Measurements from ENCODE around the gene SWAP70. TPM values are rescaled to one million over a fixed set of nuclear protein-coding genes. Genes with fewer than 3 reads are reported as not detected.

SWAP70 gene
- total RNA-seq, 1 donor from 2014 or later: 33.7 TPM

DNA sequence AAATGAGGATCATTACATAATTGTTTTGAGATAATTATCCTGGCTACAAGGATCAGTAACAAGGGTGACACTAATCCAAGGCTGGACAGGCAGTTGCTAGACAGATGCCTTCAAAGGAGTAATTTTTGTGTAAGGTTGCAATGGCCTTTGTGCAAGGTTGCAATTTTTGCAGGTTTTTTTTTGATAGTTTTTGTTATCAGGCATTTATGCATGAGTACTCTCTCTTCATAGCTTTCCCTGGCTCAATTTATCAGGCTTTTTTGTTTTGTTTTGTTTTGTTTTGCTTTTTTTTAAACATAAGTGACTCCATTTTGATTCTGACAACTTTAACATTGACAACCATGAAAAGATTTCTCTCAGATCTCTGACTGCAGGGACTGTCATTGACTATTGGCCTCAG is 110.2 kb downstream of the SWAP70 start:
- Histone ChIP-seq H3K9ac (ENCODE audit: low read length) (peak overlapping the region; percentile 2), H3K9me3 (ENCODE audit: insufficient read depth, low read depth, low read length) (no peaks in the 10 kb centered on the region), H2AFZ (ENCODE audit: low read depth, low read length) (no peak overlapping the region), H3K27me3 (ENCODE audit: insufficient read depth, low read length) (no peaks in the 10 kb centered on the region), H3K4me2 (ENCODE audit: low read length) (peak overlapping the region; percentile 60), H3K27ac (ENCODE audit: low read depth, low read length) (peak overlapping the region; percentile 59), H4K20me1 (ENCODE audit: insufficient read depth, low read length) (no peaks in the 10 kb centered on the region), H3K79me2 (ENCODE audit: insufficient read depth, low read length) (no peaks in the 10 kb centered on the region), H3K4me1 (ENCODE audit: insufficient read depth, low read length) (peaks cover 15% of the 10 kb centered on the region), H3K36me3 (ENCODE audit: insufficient read depth, low read length) (peaks cover 2% of the 10 kb centered on the region), H3K4me3 (ENCODE audit: insufficient read depth, low read depth, low read length) (no peak overlapping the region)
- TF ChIP-seq EZH2 (IDR thresholded peaks at IDR 0.05; ENCODE audit: insufficient read depth, low read length): no peak
- TF ChIP-seq, protein P1, sequence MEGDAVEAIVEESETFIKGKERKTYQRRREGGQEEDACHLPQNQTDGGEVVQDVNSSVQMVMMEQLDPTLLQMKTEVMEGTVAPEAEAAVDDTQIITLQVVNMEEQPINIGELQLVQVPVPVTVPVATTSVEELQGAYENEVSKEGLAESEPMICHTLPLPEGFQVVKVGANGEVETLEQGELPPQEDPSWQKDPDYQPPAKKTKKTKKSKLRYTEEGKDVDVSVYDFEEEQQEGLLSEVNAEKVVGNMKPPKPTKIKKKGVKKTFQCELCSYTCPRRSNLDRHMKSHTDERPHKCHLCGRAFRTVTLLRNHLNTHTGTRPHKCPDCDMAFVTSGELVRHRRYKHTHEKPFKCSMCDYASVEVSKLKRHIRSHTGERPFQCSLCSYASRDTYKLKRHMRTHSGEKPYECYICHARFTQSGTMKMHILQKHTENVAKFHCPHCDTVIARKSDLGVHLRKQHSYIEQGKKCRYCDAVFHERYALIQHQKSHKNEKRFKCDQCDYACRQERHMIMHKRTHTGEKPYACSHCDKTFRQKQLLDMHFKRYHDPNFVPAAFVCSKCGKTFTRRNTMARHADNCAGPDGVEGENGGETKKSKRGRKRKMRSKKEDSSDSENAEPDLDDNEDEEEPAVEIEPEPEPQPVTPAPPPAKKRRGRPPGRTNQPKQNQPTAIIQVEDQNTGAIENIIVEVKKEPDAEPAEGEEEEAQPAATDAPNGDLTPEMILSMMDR (IDR thresholded peaks at IDR 0.05; ENCODE audit: insufficient read depth, low read depth, low read length): no peak
- Mint-ChIP-seq H3K9me3 (ENCODE audit: unreplicated experiment) (no peaks in the 10 kb centered on the region), H3K4me1 (ENCODE audit: low read depth, unreplicated experiment) (peaks cover 8% of the 10 kb centered on the region), H3K27ac (ENCODE audit: unreplicated experiment) (no peak overlapping the region), H3K4me3 (ENCODE audit: unreplicated experiment) (no peak overlapping the region), H3K36me3 (ENCODE audit: low read depth, unreplicated experiment) (peaks cover 20% of the 10 kb centered on the region), H3K27me3 (ENCODE audit: low read depth, unreplicated experiment) (no peaks in the 10 kb centered on the region)
- FAIRE-seq: no peak
- no peak for DNase-seq (ENCODE audit: low read depth)

- H4K20me1 ChIP-seq (ENCODE audit: insufficient read depth, low read length): no peaks in the 10 kb centered on the region
- peaks cover 15% of the 10 kb centered on the region for H3K4me1 ChIP-seq (ENCODE audit: insufficient read depth, low read length)
- H3K27me3 Mint-ChIP-seq (ENCODE audit: low read depth, unreplicated experiment): no peaks in the 10 kb centered on the region
- H3K4me2 ChIP-seq (ENCODE audit: low read length): peak overlapping the region; percentile 60
- no peak overlapping the region for H3K4me3 Mint-ChIP-seq (ENCODE audit: unreplicated experiment)
- DNase-seq (ENCODE audit: low read depth) (peak; percentile 92), FAIRE-seq (peak; percentile 92)
- peaks cover 8% of the 10 kb centered on the region for H3K4me1 Mint-ChIP-seq (ENCODE audit: low read depth, unreplicated experiment)
- TF ChIP-seq EZH2 (IDR thresholded peaks at IDR 0.05; ENCODE audit: insufficient read depth, low read length): no peak
- TF ChIP-seq, protein P1 (IDR thresholded peaks at IDR 0.05; ENCODE audit: insufficient read depth, low read depth, low read length): no peak
- peak overlapping the region; percentile 43 for H3K27ac Mint-ChIP-seq (ENCODE audit: unreplicated experiment)
- H3K36me3 Mint-ChIP-seq (ENCODE audit: low read depth, unreplicated experiment): peaks cover 16% of the 10 kb centered on the region
- H3K79me2 ChIP-seq (ENCODE audit: insufficient read depth, low read length): no peaks in the 10 kb centered on the region
- H3K9ac ChIP-seq (ENCODE audit: low read length): peak overlapping the region; percentile 27
- H3K4me3 ChIP-seq (ENCODE audit: insufficient read depth, low read depth, low read length): no peak overlapping the region
- no peak overlapping the region for H2AFZ ChIP-seq (ENCODE audit: low read depth, low read length)
- no peaks in the 10 kb centered on the region for H3K9me3 ChIP-seq (ENCODE audit: insufficient read depth, low read depth, low read length)
- H3K27me3 ChIP-seq (ENCODE audit: insufficient read depth, low read length): no peaks in the 10 kb centered on the region
- peaks cover 5% of the 10 kb centered on the region for H3K36me3 ChIP-seq (ENCODE audit: insufficient read depth, low read length)
- no peaks in the 10 kb centered on the region for H3K9me3 Mint-ChIP-seq (ENCODE audit: unreplicated experiment)
- peak overlapping the region; percentile 59 for H3K27ac ChIP-seq (ENCODE audit: low read depth, low read length)
Measured at GRCh38 chr11:9774591-9775397, 110.9 kb downstream of the SWAP70 start.

GRCh38 chr11:9775398-9775779 is 111.5 kb downstream of the SWAP70 start:
- Histone ChIP-seq H4K20me1 (ENCODE audit: insufficient read depth, low read length) (no peaks in the 10 kb centered on the region), H3K9ac (ENCODE audit: low read length) (peak overlapping the region; percentile 27), H3K4me1 (ENCODE audit: insufficient read depth, low read length) (peaks cover 15% of the 10 kb centered on the region), H3K9me3 (ENCODE audit: insufficient read depth, low read depth, low read length) (no peaks in the 10 kb centered on the region), H3K27me3 (ENCODE audit: insufficient read depth, low read length) (no peaks in the 10 kb centered on the region), H2AFZ (ENCODE audit: low read depth, low read length) (no peak overlapping the region), H3K27ac (ENCODE audit: low read depth, low read length) (peak overlapping the region; percentile 59), H3K4me3 (ENCODE audit: insufficient read depth, low read depth, low read length) (no peak overlapping the region), H3K4me2 (ENCODE audit: low read length) (peak overlapping the region; percentile 60), H3K36me3 (ENCODE audit: insufficient read depth, low read length) (peaks cover 6% of the 10 kb centered on the region), H3K79me2 (ENCODE audit: insufficient read depth, low read length) (no peaks in the 10 kb centered on the region)
- peaks cover 21% of the 10 kb centered on the region for H3K36me3 Mint-ChIP-seq (ENCODE audit: low read depth, unreplicated experiment)
- FAIRE-seq: no peak
- H3K4me1 Mint-ChIP-seq (ENCODE audit: low read depth, unreplicated experiment): peaks cover 8% of the 10 kb centered on the region
- no peaks in the 10 kb centered on the region for H3K27me3 Mint-ChIP-seq (ENCODE audit: low read depth, unreplicated experiment)
- TF ChIP-seq, protein P1 (IDR thresholded peaks at IDR 0.05; ENCODE audit: insufficient read depth, low read depth, low read length): no peak
- TF ChIP-seq EZH2 (IDR thresholded peaks at IDR 0.05; ENCODE audit: insufficient read depth, low read length): no peak
- H3K27ac Mint-ChIP-seq (ENCODE audit: unreplicated experiment): no peak overlapping the region
- H3K4me3 Mint-ChIP-seq (ENCODE audit: unreplicated experiment): no peak overlapping the region
- DNase-seq (ENCODE audit: low read depth): no peak
- no peaks in the 10 kb centered on the region for H3K9me3 Mint-ChIP-seq (ENCODE audit: unreplicated experiment)

Measured in astrocyte (in vitro differentiated cells and primary cell).